ENCODE results near the gene MMD. TPM values are rescaled to one million over a fixed set of nuclear protein-coding genes. Genes with fewer than 3 reads are reported as not detected.

The MMD gene
- total RNA-seq, 2 donors from 2014 or later: 11.1 to 14.3 TPM

DNA sequence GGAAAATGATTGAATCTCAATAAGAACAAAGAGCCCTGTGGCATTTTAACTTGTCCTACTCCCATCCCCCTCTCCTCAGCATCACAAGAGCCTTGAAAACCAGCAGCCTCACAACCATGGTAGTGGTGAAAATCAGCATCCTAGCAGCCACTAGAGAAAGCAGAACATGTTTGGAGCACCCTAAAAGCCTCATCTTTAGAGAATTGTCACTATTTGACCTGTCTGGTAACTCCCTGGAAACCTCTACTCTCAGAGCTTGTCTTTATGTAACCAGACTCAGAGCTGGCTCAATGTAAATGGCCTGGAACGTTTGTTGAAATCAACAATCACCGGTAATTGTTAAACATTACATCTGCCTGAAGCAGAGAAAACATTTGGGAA, 70.8 kb downstream of the MMD start:
- Histone ChIP-seq H3K36me3 (no peaks in the 10 kb centered on the region), H3K4me1 (ENCODE audit: control insufficient read depth in 1 of 2, low read depth in 2 of 2) (no peaks in the 10 kb centered on the region), H3K4me3 (no peak overlapping the region), H3K27me3 (replicated peaks; ENCODE audit: insufficient read depth) (no peaks in the 10 kb centered on the region), H3K9me3 (no peaks in the 10 kb centered on the region), H3K27ac (no peak overlapping the region)
- ATAC-seq (ENCODE audit: insufficient number of reproducible peaks, low FRiP score, low read depth) (no peak), DNase-seq (ENCODE audit: low spot score) (no peak)
- no peak for TF ChIP-seq CTCF (IDR thresholded peaks at IDR 0.05)

DNA sequence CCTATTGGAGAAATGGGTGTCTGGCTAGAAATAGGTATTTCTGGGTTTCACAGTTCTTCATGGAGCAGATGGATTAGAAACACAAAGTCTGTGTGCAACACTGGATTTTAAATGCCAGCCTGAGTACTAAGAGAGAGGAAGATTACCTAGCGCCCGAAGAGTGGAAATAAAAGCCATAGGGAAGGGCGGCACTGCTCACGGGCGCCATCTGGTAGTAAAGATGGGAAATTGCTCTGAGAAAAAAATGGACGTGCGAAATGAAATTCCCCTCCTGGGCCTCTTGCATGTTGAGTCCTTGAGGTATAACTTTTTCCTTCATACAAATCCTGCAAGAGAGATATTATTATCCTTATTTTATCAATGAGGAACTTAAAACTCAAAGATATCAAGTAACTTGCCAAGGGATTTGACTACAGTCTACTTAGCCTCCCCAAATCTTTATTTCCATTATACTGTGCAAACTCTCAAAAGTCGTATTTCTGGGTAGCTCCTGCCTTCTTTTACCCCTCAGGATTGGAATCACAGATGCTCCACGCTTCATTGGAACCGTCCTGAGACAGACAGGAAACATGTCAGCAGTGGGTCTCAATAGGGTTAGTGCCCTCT, 72.8 kb downstream of the MMD start:
- H3K9me3 ChIP-seq: no peaks in the 10 kb centered on the region
- no peak overlapping the region for H3K4me3 ChIP-seq
- peak; percentile 82 for TF ChIP-seq CTCF (IDR thresholded peaks at IDR 0.05)
- DNase-seq (ENCODE audit: low spot score): no peak
- no peak overlapping the region for H3K27ac ChIP-seq
- no peak for ATAC-seq (ENCODE audit: insufficient number of reproducible peaks, low FRiP score, low read depth)
- H3K4me1 ChIP-seq (ENCODE audit: control insufficient read depth in 1 of 2, low read depth in 2 of 2): no peaks in the 10 kb centered on the region
- no peaks in the 10 kb centered on the region for H3K36me3 ChIP-seq
- H3K27me3 ChIP-seq (replicated peaks; ENCODE audit: insufficient read depth): no peaks in the 10 kb centered on the region

DNA sequence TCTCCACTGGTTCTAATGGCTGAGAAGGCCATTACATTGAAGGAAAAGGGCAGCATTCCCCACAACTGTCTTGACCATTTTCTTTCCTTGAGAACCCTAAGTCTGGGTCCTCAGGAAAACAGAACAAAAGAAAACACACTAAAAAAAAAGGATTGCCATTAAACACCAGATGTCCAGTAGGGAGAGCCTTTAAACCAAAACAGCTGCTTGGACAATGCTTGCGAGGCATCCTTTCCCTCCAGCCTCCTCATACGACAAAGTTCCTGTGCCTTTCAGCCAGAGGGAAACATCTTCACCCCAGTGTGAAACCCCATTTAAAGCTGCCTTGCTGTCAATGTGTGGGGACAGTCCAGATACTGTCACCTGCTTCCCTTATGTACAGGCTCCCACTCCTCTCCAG, 74.3 kb downstream of the MMD start:
- no peaks in the 10 kb centered on the region for H3K36me3 ChIP-seq
- ATAC-seq (ENCODE audit: insufficient number of reproducible peaks, low FRiP score, low read depth): no peak
- H3K27me3 ChIP-seq (replicated peaks; ENCODE audit: insufficient read depth): no peaks in the 10 kb centered on the region
- no peak overlapping the region for H3K27ac ChIP-seq
- no peaks in the 10 kb centered on the region for H3K9me3 ChIP-seq
- no peak overlapping the region for H3K4me3 ChIP-seq
- no peak for DNase-seq (ENCODE audit: low spot score)
- TF ChIP-seq CTCF (IDR thresholded peaks at IDR 0.05): no peak
- H3K4me1 ChIP-seq (ENCODE audit: control insufficient read depth in 1 of 2, low read depth in 2 of 2): no peaks in the 10 kb centered on the region

DNA sequence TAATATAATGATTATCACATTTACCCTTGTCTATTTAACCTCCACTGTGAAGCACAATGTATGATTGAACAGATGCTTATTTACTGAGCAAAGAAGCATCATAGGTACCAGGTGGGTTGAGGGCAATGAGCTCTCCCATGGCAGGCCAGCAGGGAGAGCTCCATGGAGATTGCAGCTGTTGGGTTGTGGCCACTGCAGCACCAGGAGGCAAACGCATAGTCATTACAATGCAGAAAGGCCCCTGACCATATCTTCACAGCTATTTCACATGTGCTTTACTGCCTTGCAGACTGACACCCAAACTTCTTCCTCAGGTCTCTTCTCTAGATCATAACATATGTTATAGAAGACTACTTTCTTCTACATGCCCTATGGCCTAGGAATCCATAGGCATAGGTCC, 75.0 kb downstream of the MMD start:
- ATAC-seq (ENCODE audit: insufficient number of reproducible peaks, low FRiP score, low read depth): no peak
- H3K27ac ChIP-seq: no peak overlapping the region

GRCh38 chr17:55345132-55345531, 76.5 kb downstream of the MMD start:
- Histone ChIP-seq H3K4me1 (ENCODE audit: control insufficient read depth in 1 of 2, low read depth in 2 of 2) (no peaks in the 10 kb centered on the region), H3K9me3 (no peaks in the 10 kb centered on the region), H3K4me3 (no peak overlapping the region), H3K27me3 (replicated peaks; ENCODE audit: insufficient read depth) (no peaks in the 10 kb centered on the region), H3K36me3 (no peaks in the 10 kb centered on the region), H3K27ac (no peak overlapping the region)
- DNase-seq (ENCODE audit: low spot score) (no peak), ATAC-seq (ENCODE audit: insufficient number of reproducible peaks, low FRiP score, low read depth) (no peak)
- no peak for TF ChIP-seq CTCF (IDR thresholded peaks at IDR 0.05)

More for the DNA sequence above, 75.0 kb downstream of the MMD start:
- H3K36me3 ChIP-seq: no peaks in the 10 kb centered on the region
- no peaks in the 10 kb centered on the region for H3K9me3 ChIP-seq
- no peak for TF ChIP-seq CTCF (IDR thresholded peaks at IDR 0.05)
- no peak for DNase-seq (ENCODE audit: low spot score)
- no peaks in the 10 kb centered on the region for H3K27me3 ChIP-seq (replicated peaks; ENCODE audit: insufficient read depth)
- H3K4me1 ChIP-seq (ENCODE audit: control insufficient read depth in 1 of 2, low read depth in 2 of 2): no peaks in the 10 kb centered on the region
- H3K4me3 ChIP-seq: no peak overlapping the region

All from thoracic aorta (tissue), 2 donors.